GM10266 (cell line): ENCODE results near the gene CNRIP1.

Experiments used
- DNase-seq: peaks from one replicate; pipeline ENCODE4 v3.0.0; 2012; ENCODE audit errors: extremely low spot score
- CTCF ChIP-seq: IDR thresholded peaks from 2 replicates; pipeline ENCODE4 v1.5.1; 2012; ENCODE audit warnings: mild to moderate bottlenecking, low read depth; ENCODE audit not compliant: control insufficient read depth, insufficient read depth; ENCODE audit errors: missing control alignments

CNRIP1 gene

GRCh38 chr2:68319398-68320117 lies at the start of gene CNRIP1:
Gene CNRIP1, minus strand, starts transcription at chr2:68319949. Its CDS starts 549 bp downstream, at chr2:68319400.
- no peak for TF ChIP-seq CTCF
- DNase-seq, result peak; percentile 27

GRCh38 chr2:68369337-68369734 lies 49.6 kb upstream of the CNRIP1 start:
- TF ChIP-seq CTCF, result no peak

GRCh38 chr2:68368654-68369336 lies 49.0 kb upstream of the CNRIP1 start:
- TF ChIP-seq CTCF, result no peak
- DNase-seq, result no peak

More at GRCh38 chr2:68369337-68369734, 49.6 kb upstream of the CNRIP1 start:
- no peak for DNase-seq

GRCh38 chr2:68367953-68368653 lies 48.4 kb upstream of the CNRIP1 start:
- DNase-seq, result no peak
- no peak for TF ChIP-seq CTCF

GRCh38 chr2:68366083-68366560 lies 46.4 kb upstream of the CNRIP1 start:
- peak; percentile 43 for DNase-seq

GRCh38 chr2:68365087-68365486 lies 45.3 kb upstream of the CNRIP1 start, which contains the start of gene PLEK:
Gene PLEK, plus strand, starts transcription at chr2:68365282. Its CDS starts 70 bp downstream, at chr2:68365352.
- no peak for TF ChIP-seq CTCF
- DNase-seq, result peak; percentile 24

More at GRCh38 chr2:68366083-68366560, 46.4 kb upstream of the CNRIP1 start:
- no peak for TF ChIP-seq CTCF
